Measurements from ENCODE around the gene TIMM17A. TPM values are rescaled to one million over a fixed set of nuclear protein-coding genes. Genes with fewer than 3 reads are reported as not detected.
"Not testable (repeated sequence)": the region's sequence is repeated elsewhere in the genome, so short reads cannot be mapped to it uniquely, and the experiment has no call there.

TIMM17A gene
- polyA plus RNA-seq, 3 donors = 27.4 to 50.3 (median 45.4) TPM

GRCh38 chr1:202017749-202018467 lies 62.6 kb downstream of the TIMM17A start:
- no peak for TF ChIP-seq CTCF (IDR thresholded peaks at IDR 0.05)
- no peaks in the 10 kb centered on the region for H3K9me3 Mint-ChIP-seq
- H3K4me3 Mint-ChIP-seq = no peak overlapping the region
- Histone ChIP-seq H2AFZ (ENCODE audit: insufficient read depth, low read depth, low read length, poor library complexity, severe bottlenecking) (no peak overlapping the region), H4K20me1 (ENCODE audit: insufficient read depth, low read length) (no peaks in the 10 kb centered on the region), H3K36me3 (replicated peaks in 1 of 2; ENCODE audit: control insufficient read depth in 1 of 2, insufficient read depth in 2 of 2, low read length in 2 of 2) (peaks cover 0 to 17% of the 10 kb centered on the region in 2 donors), H3K4me1 (ENCODE audit: control insufficient read depth in 1 of 2, insufficient read depth in 2 of 2, low read length in 2 of 2) (no peaks in the 10 kb centered on the region), H3K9ac (ENCODE audit: insufficient read depth, low read length, poor library complexity, severe bottlenecking) (no peak overlapping the region), H3K27me3 (ENCODE audit: control insufficient read depth in 2 of 2, insufficient read depth in 2 of 2, low read length in 2 of 2) (no peaks in the 10 kb centered on the region), H3K27ac (ENCODE audit: low read depth in 1 of 2, low read length in 2 of 2) (no peak overlapping the region), H3K79me2 (ENCODE audit: insufficient read depth, low read length) (no peaks in the 10 kb centered on the region), H3K9me3 (replicated peaks in 1 of 2; ENCODE audit: control insufficient read depth in 1 of 2, insufficient read depth in 1 of 2, low read length in 2 of 2) (no peaks in the 10 kb centered on the region), H3K4me2 (replicated peaks; ENCODE audit: extremely low read depth, low read length, poor library complexity, severe bottlenecking) (no peak overlapping the region), H3K4me3 (replicated peaks in 1 of 3; ENCODE audit: low read depth in 2 of 3, low read length in 3 of 3) (no peak overlapping the region)
- peaks cover 13 to 23% of the 10 kb centered on the region in 2 donors for H3K36me3 Mint-ChIP-seq
- H3K4me1 Mint-ChIP-seq = no peaks in the 10 kb centered on the region
- H3K27me3 Mint-ChIP-seq (ENCODE audit: low read depth in 3 of 3) = peaks cover 2 to 9% (median 3%) of the 10 kb centered on the region in 3 donors
- 92% methylated on average over 7 of the region's 18 CpGs for WGBS (ENCODE audit: insufficient coverage)
- no peak for DNase-seq
- no peak overlapping the region for H3K27ac Mint-ChIP-seq
- intact Hi-C loops (cut with micrococcal nuclease) = no loop called here

GRCh38 chr1:202018468-202019234 lies 63.3 kb downstream of the TIMM17A start:
- no peak overlapping the region for H3K4me3 ChIP-seq (replicated peaks in 1 of 3; ENCODE audit: low read depth in 2 of 3, low read length in 3 of 3)
- no peak overlapping the region for H3K4me3 Mint-ChIP-seq
- no peak for TF ChIP-seq CTCF (IDR thresholded peaks at IDR 0.05)
- no peaks in the 10 kb centered on the region for H3K4me1 Mint-ChIP-seq
- DNase-seq = no peak
- no peak overlapping the region for H3K9ac ChIP-seq (ENCODE audit: insufficient read depth, low read length, poor library complexity, severe bottlenecking)
- no peaks in the 10 kb centered on the region for H3K4me1 ChIP-seq (ENCODE audit: control insufficient read depth in 1 of 2, insufficient read depth in 2 of 2, low read length in 2 of 2)
- WGBS (ENCODE audit: insufficient coverage) = 92% methylated on average over 10 of the region's 19 CpGs
- H3K36me3 Mint-ChIP-seq = peaks cover 13 to 17% of the 10 kb centered on the region in 2 donors
- intact Hi-C loops (cut with micrococcal nuclease) = no loop called here
- H3K36me3 ChIP-seq (replicated peaks in 1 of 2; ENCODE audit: control insufficient read depth in 1 of 2, insufficient read depth in 2 of 2, low read length in 2 of 2) = peaks cover 0 to 14% of the 10 kb centered on the region in 2 donors
- peaks cover 2 to 9% (median 6%) of the 10 kb centered on the region in 3 donors for H3K27me3 Mint-ChIP-seq (ENCODE audit: low read depth in 3 of 3)
- H3K9me3 Mint-ChIP-seq = no peaks in the 10 kb centered on the region
- no peak overlapping the region for H2AFZ ChIP-seq (ENCODE audit: insufficient read depth, low read depth, low read length, poor library complexity, severe bottlenecking)
- H4K20me1 ChIP-seq (ENCODE audit: insufficient read depth, low read length) = no peaks in the 10 kb centered on the region
- no peaks in the 10 kb centered on the region for H3K79me2 ChIP-seq (ENCODE audit: insufficient read depth, low read length)
- H3K4me2 ChIP-seq (replicated peaks; ENCODE audit: extremely low read depth, low read length, poor library complexity, severe bottlenecking) = no peak overlapping the region
- no peak overlapping the region for H3K27ac Mint-ChIP-seq
- H3K27ac ChIP-seq (ENCODE audit: low read depth in 1 of 2, low read length in 2 of 2) = no peak overlapping the region
- H3K27me3 ChIP-seq (ENCODE audit: control insufficient read depth in 2 of 2, insufficient read depth in 2 of 2, low read length in 2 of 2) = no peaks in the 10 kb centered on the region
- no peaks in the 10 kb centered on the region for H3K9me3 ChIP-seq (replicated peaks in 1 of 2; ENCODE audit: control insufficient read depth in 1 of 2, insufficient read depth in 1 of 2, low read length in 2 of 2)

- H3K4me3 Mint-ChIP-seq; H3K4me3 ChIP-seq (replicated peaks in 1 of 3; ENCODE audit: low read depth in 2 of 3, low read length in 3 of 3); H3K9me3 Mint-ChIP-seq; H3K79me2 ChIP-seq (ENCODE audit: insufficient read depth, low read length); H3K4me2 ChIP-seq (replicated peaks; ENCODE audit: extremely low read depth, low read length, poor library complexity, severe bottlenecking); intact Hi-C loops (cut with micrococcal nuclease); H3K27me3 Mint-ChIP-seq (ENCODE audit: low read depth in 3 of 3); H3K27ac Mint-ChIP-seq; H3K4me1 ChIP-seq (ENCODE audit: control insufficient read depth in 1 of 2, insufficient read depth in 2 of 2, low read length in 2 of 2); H3K27ac ChIP-seq (ENCODE audit: low read depth in 1 of 2, low read length in 2 of 2); H2AFZ ChIP-seq (ENCODE audit: insufficient read depth, low read depth, low read length, poor library complexity, severe bottlenecking); H3K9ac ChIP-seq (ENCODE audit: insufficient read depth, low read length, poor library complexity, severe bottlenecking); H3K36me3 ChIP-seq (replicated peaks in 1 of 2; ENCODE audit: control insufficient read depth in 1 of 2, insufficient read depth in 2 of 2, low read length in 2 of 2); H4K20me1 ChIP-seq (ENCODE audit: insufficient read depth, low read length); H3K9me3 ChIP-seq (replicated peaks in 1 of 2; ENCODE audit: control insufficient read depth in 1 of 2, insufficient read depth in 1 of 2, low read length in 2 of 2); H3K4me1 Mint-ChIP-seq; DNase-seq; H3K27me3 ChIP-seq (ENCODE audit: control insufficient read depth in 2 of 2, insufficient read depth in 2 of 2, low read length in 2 of 2): not testable (repeated sequence)
- WGBS (ENCODE audit: insufficient coverage) = 33% methylated on average over 1 of the region's 8 CpGs
- H3K36me3 Mint-ChIP-seq = peaks cover 10 to 13% of the 10 kb centered on the region in 2 donors
These were observed 63.9 kb downstream of the TIMM17A start for GRCh38 chr1:202019235-202019558.

All from CD14-positive monocyte (primary cell).